Kidney (tissue), 14 donors: Measurements from ENCODE around the gene PIK3R3. TPM values are rescaled to one million over a fixed set of nuclear protein-coding genes. Genes with fewer than 3 reads are reported as not detected.

Experiments
- DNase-seq, 5 donors: peaks; one replicate each; pipeline ENCODE4 v3.0.0-alpha.2; 2013 to 2020
- FAIRE-seq: peaks from 2 replicates; lab custom pipeline; 2012; peaks lifted over from hg19 to GRCh38; lab: Jason Lieb, UNC
- H3K27ac ChIP-seq, 2 donors: one replicate each; pipeline ENCODE4 v1.7.0; 2013; ENCODE audit warnings: low read depth in 2 of 2, low read length in 2 of 2, inconsistent platforms in 1 of 2
- H3K27me3 ChIP-seq: one replicate; pipeline ENCODE4 v1.7.1; 2013; ENCODE audit warnings: low read length, inconsistent platforms; ENCODE audit not compliant: control insufficient read depth, insufficient read depth
- H3K36me3 ChIP-seq, 3 donors: one replicate each; pipeline versions ENCODE4 v1.7.0 to v1.7.1; 2013; ENCODE audit warnings: low read length in 3 of 3, control low read depth in 1 of 3, inconsistent platforms in 1 of 3; ENCODE audit not compliant: insufficient read depth in 3 of 3, control insufficient read depth in 2 of 3
- H3K4me1 ChIP-seq, 3 donors: one replicate each; pipeline versions ENCODE4 v1.7.0 to v1.7.1; 2013; ENCODE audit warnings: low read length in 3 of 3, inconsistent platforms in 1 of 3, low read depth in 1 of 3; ENCODE audit not compliant: control insufficient read depth in 2 of 3, insufficient read depth in 2 of 3
- H3K4me3 ChIP-seq, 3 donors: one replicate each; pipeline versions ENCODE4 v1.7.0 to v1.8.1; 2013; ENCODE audit warnings: low read length in 3 of 3, control low read depth in 1 of 3, inconsistent platforms in 1 of 3
- H3K9ac ChIP-seq, 3 donors: one replicate each; pipeline versions ENCODE4 v1.7.0 to v1.7.1; 2013; ENCODE audit warnings: low read length in 3 of 3, control low read depth in 1 of 3, inconsistent platforms in 1 of 3
- H3K9me3 ChIP-seq, 3 donors: one replicate each; pipeline versions ENCODE4 v1.7.0 to v1.7.1; 2013; ENCODE audit warnings: low read length in 3 of 3, control low read depth in 1 of 3, inconsistent platforms in 1 of 3; ENCODE audit not compliant: control insufficient read depth in 2 of 3, insufficient read depth in 1 of 3
- intact Hi-C: fragments of 100-400 bp; cut with DNase I; formaldehyde crosslinking; loops from one replicate; pipeline ENCODE4 v1.11.1; 2022
- polyA plus RNA-seq: library from polyadenylated mRNA; stranded (reverse); fragments of 350-450 nt; fragmentation: Illumina TruSeq; extraction: RNeasy Lipid Tissue Mini Kit (QIAGEN cat#74804); gene quantifications from one replicate; pipeline ENCODE4 v1.2.3, GENCODE V29; 2014; ENCODE audit warnings: low read depth, low replicate concordance; ENCODE audit not compliant: insufficient read depth
- total RNA-seq: library from RNA; stranded (reverse); fragmentation: NEBNext Ultra II Directional; extraction: Animal tissue kit (Norgen Biotek cat#: 25700); gene quantifications from one replicate; pipeline ENCODE4 v1.2.1, GENCODE V29; 2021
- TF ChIP-seq, protein P1 (sequence below): IDR thresholded peaks from 3 replicates; pipeline ENCODE4 v1.5.1; 2012; ENCODE audit warnings: mild to moderate bottlenecking, moderate library complexity, borderline replicate concordance; ENCODE audit not compliant: insufficient read depth; ENCODE audit errors: extremely low read depth
- donor health status: control.
- donor health status: control.
- donor health status: control.
- donor health status: control.
- donor health status: control.
- donor health status: DM: yes; HTN: yes; CAD: no.
- donor health status: Normal renal cell carcinoma (clear cell type).

The PIK3R3 gene
- total and polyA plus RNA-seq, 2 donors from 2014 or later = 9.7 to 44.2 TPM

DNA sequence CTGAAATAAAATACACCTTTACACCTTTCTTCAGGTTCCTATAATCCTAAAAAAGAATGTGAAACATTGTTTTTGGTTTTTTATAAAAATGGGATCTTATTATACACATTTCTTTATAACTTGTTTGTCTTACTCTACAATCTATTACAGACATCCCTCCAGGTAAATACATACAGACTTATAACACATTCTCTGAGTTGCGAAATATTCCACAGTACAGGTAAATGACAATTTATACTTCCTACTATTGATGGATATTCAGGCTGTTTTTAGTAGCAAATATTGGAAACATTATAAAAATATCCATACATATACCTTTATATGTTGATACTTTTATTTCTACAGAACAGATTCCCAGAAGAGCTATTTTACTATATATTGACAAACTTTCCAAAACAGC, 20.3 kb downstream of the PIK3R3 start:
- no peak for FAIRE-seq
- intact Hi-C loops = no loop called here
- H3K9me3 ChIP-seq = no peaks in the 10 kb centered on the region
- no peak overlapping the region for H3K4me3 ChIP-seq
- no peak overlapping the region for H3K9ac ChIP-seq
- DNase-seq = no peak
- no peaks in the 10 kb centered on the region for H3K36me3 ChIP-seq
- H3K27me3 ChIP-seq = no peaks in the 10 kb centered on the region
- H3K4me1 ChIP-seq = no peaks in the 10 kb centered on the region
- H3K27ac ChIP-seq = no peak overlapping the region
- TF ChIP-seq, protein P1, sequence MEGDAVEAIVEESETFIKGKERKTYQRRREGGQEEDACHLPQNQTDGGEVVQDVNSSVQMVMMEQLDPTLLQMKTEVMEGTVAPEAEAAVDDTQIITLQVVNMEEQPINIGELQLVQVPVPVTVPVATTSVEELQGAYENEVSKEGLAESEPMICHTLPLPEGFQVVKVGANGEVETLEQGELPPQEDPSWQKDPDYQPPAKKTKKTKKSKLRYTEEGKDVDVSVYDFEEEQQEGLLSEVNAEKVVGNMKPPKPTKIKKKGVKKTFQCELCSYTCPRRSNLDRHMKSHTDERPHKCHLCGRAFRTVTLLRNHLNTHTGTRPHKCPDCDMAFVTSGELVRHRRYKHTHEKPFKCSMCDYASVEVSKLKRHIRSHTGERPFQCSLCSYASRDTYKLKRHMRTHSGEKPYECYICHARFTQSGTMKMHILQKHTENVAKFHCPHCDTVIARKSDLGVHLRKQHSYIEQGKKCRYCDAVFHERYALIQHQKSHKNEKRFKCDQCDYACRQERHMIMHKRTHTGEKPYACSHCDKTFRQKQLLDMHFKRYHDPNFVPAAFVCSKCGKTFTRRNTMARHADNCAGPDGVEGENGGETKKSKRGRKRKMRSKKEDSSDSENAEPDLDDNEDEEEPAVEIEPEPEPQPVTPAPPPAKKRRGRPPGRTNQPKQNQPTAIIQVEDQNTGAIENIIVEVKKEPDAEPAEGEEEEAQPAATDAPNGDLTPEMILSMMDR = no peak

DNA sequence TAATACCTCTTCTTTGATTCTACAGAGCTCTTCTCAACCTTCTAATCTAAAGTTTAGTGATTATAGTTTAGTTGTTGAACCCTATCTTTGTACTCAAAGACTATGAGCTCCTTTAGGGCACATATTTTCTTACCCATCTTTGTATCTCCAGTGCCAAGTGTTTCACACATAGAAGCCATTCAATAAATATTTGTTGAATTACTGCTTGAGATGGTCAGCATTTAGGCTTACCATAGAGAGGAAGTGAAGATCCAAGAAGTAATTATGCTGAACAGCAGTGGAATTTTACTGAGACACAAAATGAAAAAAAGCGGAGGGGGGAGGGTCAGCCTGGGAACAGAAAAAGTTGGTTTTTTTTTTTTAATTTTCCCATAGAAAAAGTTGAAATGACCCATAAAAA, 21.9 kb downstream of the PIK3R3 start:
- H3K4me3 ChIP-seq = no peak overlapping the region
- H3K27ac ChIP-seq = no peak overlapping the region
- DNase-seq (no peak), FAIRE-seq (no peak)
- H3K9me3 ChIP-seq = no peaks in the 10 kb centered on the region
- H3K4me1 ChIP-seq = no peaks in the 10 kb centered on the region
- no peaks in the 10 kb centered on the region for H3K36me3 ChIP-seq
- no peak overlapping the region for H3K9ac ChIP-seq
- H3K27me3 ChIP-seq = no peaks in the 10 kb centered on the region
- TF ChIP-seq, protein P1 = no peak
- intact Hi-C loops = no loop called here

DNA sequence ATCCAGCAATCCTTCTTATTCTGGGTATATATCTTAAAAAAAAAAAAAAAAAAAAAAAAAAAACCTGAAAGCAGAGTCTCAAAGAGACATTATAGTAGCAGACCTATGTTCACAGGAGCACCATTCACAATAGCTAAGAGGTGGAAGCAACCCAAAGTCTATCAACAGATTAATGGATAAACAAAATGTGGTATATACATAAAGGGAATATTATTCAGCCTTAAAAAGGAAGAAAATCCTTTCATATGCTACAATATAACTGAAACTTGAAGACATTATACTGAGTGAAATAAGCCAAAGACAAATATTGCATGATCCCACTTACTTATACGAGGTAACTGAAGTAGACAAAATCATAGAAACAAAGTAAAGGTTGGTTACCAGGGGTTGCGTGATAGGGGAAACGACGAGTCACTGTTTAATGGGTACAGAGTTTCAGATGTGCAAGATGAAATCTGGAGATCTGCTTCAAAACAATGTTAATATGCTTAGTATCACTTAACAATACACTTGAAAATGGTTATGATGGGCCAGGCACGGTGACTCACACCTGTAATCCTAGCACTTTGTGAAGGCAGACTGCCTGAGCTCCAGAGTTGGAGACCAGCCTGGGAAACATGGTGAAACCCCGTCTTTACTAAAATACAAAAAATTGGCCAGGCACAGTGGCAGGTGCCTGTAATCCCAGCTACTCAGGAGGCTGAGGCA, 29.5 kb downstream of the PIK3R3 start:
- no peak for FAIRE-seq
- TF ChIP-seq, protein P1 = no peak
- H3K4me1 ChIP-seq = no peaks in the 10 kb centered on the region
- no peak overlapping the region for H3K9ac ChIP-seq
- H3K36me3 ChIP-seq = peaks cover 0 to 2% (median 0%) of the 10 kb centered on the region in 3 donors
- H3K27ac ChIP-seq = no peak overlapping the region
- H3K4me3 ChIP-seq = no peak overlapping the region
- intact Hi-C loops = no loop called here
- no peaks in the 10 kb centered on the region for H3K27me3 ChIP-seq
- DNase-seq = no peak
- H3K9me3 ChIP-seq = no peaks in the 10 kb centered on the region
